Peyer's patch (tissue), 4 donors: ENCODE measurements around the gene KIF18B.

Experiments
- CTCF ChIP-seq, 6 experiments: fragments of 450-650 bp in 4 of 6; fragments of 200-600 bp in 2 of 6; sonication (generic) in 1 of 6; IDR thresholded peaks; one replicate each; pipeline ENCODE4 v1.5.1; 2017 to 2019; ENCODE audit warnings: antibody characterized with exemption in 6 of 6, mild to moderate bottlenecking in 3 of 6, moderate library complexity in 1 of 6
- POLR2A ChIP-seq, 2 donors: fragments of 450-650 bp; IDR thresholded peaks; one replicate each; pipeline ENCODE4 v1.5.1; 2017; ENCODE audit warnings: antibody characterized with exemption in 2 of 2, mild to moderate bottlenecking in 2 of 2, moderate library complexity in 2 of 2

GRCh38 chr17:44892250-44892649, 55.3 kb downstream of the KIF18B start:
- no peak for TF ChIP-seq CTCF (IDR thresholded peaks at IDR 0.05)
- TF ChIP-seq POLR2A (IDR thresholded peaks at IDR 0.05), result no peak
